Suprapubic skin (tissue), 4 donors: ENCODE measurements around the gene ERGIC1. TPM values are rescaled to one million over a fixed set of nuclear protein-coding genes. Genes with fewer than 3 reads are reported as not detected.

Experiments
- DNase-seq, 2 donors: peaks; one replicate each; pipeline ENCODE4 v3.0.0-alpha.2; 2019; ENCODE audit warnings: low spot score in 2 of 2
- H3K27ac ChIP-seq: fragments of 200-600 bp; sonication (generic); one replicate; pipeline ENCODE4 v1.5.1; 2019
- H3K27me3 ChIP-seq: fragments of 200-600 bp; sonication (generic); one replicate; pipeline ENCODE4 v1.5.1; 2019
- H3K36me3 ChIP-seq: fragments of 200-600 bp; sonication (generic); one replicate; pipeline ENCODE4 v1.5.1; 2019
- H3K4me1 ChIP-seq: fragments of 200-600 bp; sonication (generic); one replicate; pipeline ENCODE4 v1.5.1; 2019
- H3K4me3 ChIP-seq: fragments of 200-600 bp; sonication (generic); one replicate; pipeline ENCODE4 v1.5.1; 2019; ENCODE audit warnings: mild to moderate bottlenecking
- H3K9me3 ChIP-seq: fragments of 200-600 bp; sonication (generic); one replicate; pipeline ENCODE4 v1.5.1; 2019
- EP300 ChIP-seq: sonication (generic); formaldehyde crosslinking; IDR thresholded peaks from one replicate; pipeline ENCODE4 v1.6.1; 2017; ENCODE audit warnings: antibody characterized with exemption
- POLR2A ChIP-seq, 2 donors: fragments of 450-650 bp; IDR thresholded peaks; one replicate each; pipeline ENCODE4 v1.6.1; 2017; ENCODE audit warnings: antibody characterized with exemption in 2 of 2, mild to moderate bottlenecking in 2 of 2, moderate library complexity in 2 of 2
- POLR2AphosphoS5 ChIP-seq, 3 donors: sonication (generic); formaldehyde crosslinking; IDR thresholded peaks; one replicate each; pipeline ENCODE4 v1.6.1; 2017; ENCODE audit warnings: antibody characterized with exemption in 3 of 3
- WGBS: methylation state at CpG from one replicate; pipeline ENCODE4 v1.1.5; 2018; 5-methylcytosine and 5-hydroxymethylcytosine counted together
- total RNA-seq, 4 donors: library from RNA; depleted of rRNA; stranded (reverse); fragments of >200 nt; gene quantifications; one replicate each; pipeline ENCODE4 v1.1.0, GENCODE V29; 2016
- TF ChIP-seq, protein P1 (sequence below), 2 donors: fragments of 200-600 bp in 1 of 2; fragments of 450-650 bp in 1 of 2; sonication (generic) in 1 of 2; IDR thresholded peaks; one replicate each; pipeline ENCODE4 v1.5.1; 2016 to 2019; ENCODE audit warnings: antibody characterized with exemption in 2 of 2, mild to moderate bottlenecking in 1 of 2, moderate library complexity in 1 of 2

Gene ERGIC1
- total RNA-seq, 4 donors from 2014 or later, result 81.2 to 106 (median 91.8) TPM

- no peaks in the 10 kb centered on the region for H3K9me3 ChIP-seq
- no peak for DNase-seq
- WGBS, result 94% methylated on average over 10 of the region's 12 CpGs
- TF ChIP-seq, protein P1, sequence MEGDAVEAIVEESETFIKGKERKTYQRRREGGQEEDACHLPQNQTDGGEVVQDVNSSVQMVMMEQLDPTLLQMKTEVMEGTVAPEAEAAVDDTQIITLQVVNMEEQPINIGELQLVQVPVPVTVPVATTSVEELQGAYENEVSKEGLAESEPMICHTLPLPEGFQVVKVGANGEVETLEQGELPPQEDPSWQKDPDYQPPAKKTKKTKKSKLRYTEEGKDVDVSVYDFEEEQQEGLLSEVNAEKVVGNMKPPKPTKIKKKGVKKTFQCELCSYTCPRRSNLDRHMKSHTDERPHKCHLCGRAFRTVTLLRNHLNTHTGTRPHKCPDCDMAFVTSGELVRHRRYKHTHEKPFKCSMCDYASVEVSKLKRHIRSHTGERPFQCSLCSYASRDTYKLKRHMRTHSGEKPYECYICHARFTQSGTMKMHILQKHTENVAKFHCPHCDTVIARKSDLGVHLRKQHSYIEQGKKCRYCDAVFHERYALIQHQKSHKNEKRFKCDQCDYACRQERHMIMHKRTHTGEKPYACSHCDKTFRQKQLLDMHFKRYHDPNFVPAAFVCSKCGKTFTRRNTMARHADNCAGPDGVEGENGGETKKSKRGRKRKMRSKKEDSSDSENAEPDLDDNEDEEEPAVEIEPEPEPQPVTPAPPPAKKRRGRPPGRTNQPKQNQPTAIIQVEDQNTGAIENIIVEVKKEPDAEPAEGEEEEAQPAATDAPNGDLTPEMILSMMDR (IDR thresholded peaks at IDR 0.05), result no peak
- TF ChIP-seq POLR2AphosphoS5 (IDR thresholded peaks at IDR 0.05) (no peak), POLR2A (IDR thresholded peaks at IDR 0.05) (no peak), EP300 (no peak)
- no peaks in the 10 kb centered on the region for H3K27me3 ChIP-seq
- no peak overlapping the region for H3K4me3 ChIP-seq
- H3K36me3 ChIP-seq, result peaks cover 55% of the 10 kb centered on the region
- no peak overlapping the region for H3K27ac ChIP-seq
- H3K4me1 ChIP-seq, result no peaks in the 10 kb centered on the region
Observed at GRCh38 chr5:172920995-172921394, 86.9 kb downstream of the ERGIC1 start.

GRCh38 chr5:172921906-172922305 is 87.9 kb downstream of the ERGIC1 start:
- 91% methylated on average over 6 of the region's 7 CpGs for WGBS
- H3K27ac ChIP-seq, result no peak overlapping the region
- no peaks in the 10 kb centered on the region for H3K9me3 ChIP-seq
- TF ChIP-seq EP300 (no peak), POLR2AphosphoS5 (IDR thresholded peaks at IDR 0.05) (no peak), POLR2A (IDR thresholded peaks at IDR 0.05) (no peak)
- TF ChIP-seq, protein P1 (IDR thresholded peaks at IDR 0.05), result no peak
- H3K36me3 ChIP-seq, result peaks cover 55% of the 10 kb centered on the region
- H3K4me1 ChIP-seq, result no peaks in the 10 kb centered on the region
- H3K27me3 ChIP-seq, result no peaks in the 10 kb centered on the region
- H3K4me3 ChIP-seq, result no peak overlapping the region
- no peak for DNase-seq

DNA sequence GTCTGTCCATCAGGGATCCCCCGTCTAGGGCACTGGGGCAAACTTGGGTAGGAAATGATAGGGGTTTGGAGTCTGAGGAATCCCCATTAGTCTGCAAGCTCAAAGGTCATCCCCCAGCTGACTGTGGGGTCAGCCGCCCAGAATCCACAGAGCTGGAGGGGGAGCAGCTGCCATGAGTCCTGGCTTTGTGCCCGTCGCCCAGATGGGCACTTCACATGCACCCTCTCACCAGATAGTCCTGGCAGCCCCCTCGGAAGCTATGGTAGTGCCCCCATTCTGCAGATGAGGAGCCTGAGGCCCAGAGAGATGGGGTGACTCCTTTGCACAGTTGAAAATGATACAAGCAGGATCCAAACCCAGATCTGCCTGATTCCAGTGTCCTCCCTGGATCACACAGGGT is 89.5 kb downstream of the ERGIC1 start:
- no peak for TF ChIP-seq EP300
- no peak for TF ChIP-seq POLR2A (IDR thresholded peaks at IDR 0.05)
- TF ChIP-seq, protein P1 (IDR thresholded peaks at IDR 0.05), result no peak
- no peak for TF ChIP-seq POLR2AphosphoS5 (IDR thresholded peaks at IDR 0.05)
- Histone ChIP-seq H3K27me3 (no peaks in the 10 kb centered on the region), H3K36me3 (peaks cover 57% of the 10 kb centered on the region), H3K27ac (no peak overlapping the region), H3K4me3 (no peak overlapping the region), H3K4me1 (no peaks in the 10 kb centered on the region), H3K9me3 (no peaks in the 10 kb centered on the region)
- WGBS, result 64% methylated on average over 3 of the region's 5 CpGs
- no peak for DNase-seq

GRCh38 chr5:172925336-172925948 is 91.4 kb downstream of the ERGIC1 start:
- Histone ChIP-seq H3K36me3 (peaks cover 43% of the 10 kb centered on the region), H3K4me1 (no peaks in the 10 kb centered on the region), H3K4me3 (no peak overlapping the region), H3K27me3 (no peaks in the 10 kb centered on the region), H3K27ac (no peak overlapping the region), H3K9me3 (no peaks in the 10 kb centered on the region)
- TF ChIP-seq EP300 (no peak), POLR2AphosphoS5 (IDR thresholded peaks at IDR 0.05) (no peak), POLR2A (IDR thresholded peaks at IDR 0.05) (no peak)
- TF ChIP-seq, protein P1 (IDR thresholded peaks at IDR 0.05), result no peak
- DNase-seq, result no peak
- 87% methylated on average over 8 of the region's 9 CpGs for WGBS

GRCh38 chr5:172926008-172926523 is 92.0 kb downstream of the ERGIC1 start:
- TF ChIP-seq, protein P1 (IDR thresholded peaks at IDR 0.05), result no peak
- TF ChIP-seq POLR2A (IDR thresholded peaks at IDR 0.05) (no peak), POLR2AphosphoS5 (IDR thresholded peaks at IDR 0.05) (no peak), EP300 (no peak)
- H3K27ac ChIP-seq, result no peak overlapping the region
- H3K4me1 ChIP-seq, result peaks cover 6% of the 10 kb centered on the region
- 79% methylated on average over 2 of the region's 2 CpGs for WGBS
- H3K36me3 ChIP-seq, result peaks cover 43% of the 10 kb centered on the region
- no peak for DNase-seq
- no peaks in the 10 kb centered on the region for H3K27me3 ChIP-seq
- no peaks in the 10 kb centered on the region for H3K9me3 ChIP-seq
- no peak overlapping the region for H3K4me3 ChIP-seq
